ENCODE data around the gene LIPC. TPM values are rescaled to one million over a fixed set of nuclear protein-coding genes. Genes with fewer than 3 reads are reported as not detected.

Gene LIPC
- 0.13 and 0.38 TPM in 2 replicates for total RNA-seq

DNA sequence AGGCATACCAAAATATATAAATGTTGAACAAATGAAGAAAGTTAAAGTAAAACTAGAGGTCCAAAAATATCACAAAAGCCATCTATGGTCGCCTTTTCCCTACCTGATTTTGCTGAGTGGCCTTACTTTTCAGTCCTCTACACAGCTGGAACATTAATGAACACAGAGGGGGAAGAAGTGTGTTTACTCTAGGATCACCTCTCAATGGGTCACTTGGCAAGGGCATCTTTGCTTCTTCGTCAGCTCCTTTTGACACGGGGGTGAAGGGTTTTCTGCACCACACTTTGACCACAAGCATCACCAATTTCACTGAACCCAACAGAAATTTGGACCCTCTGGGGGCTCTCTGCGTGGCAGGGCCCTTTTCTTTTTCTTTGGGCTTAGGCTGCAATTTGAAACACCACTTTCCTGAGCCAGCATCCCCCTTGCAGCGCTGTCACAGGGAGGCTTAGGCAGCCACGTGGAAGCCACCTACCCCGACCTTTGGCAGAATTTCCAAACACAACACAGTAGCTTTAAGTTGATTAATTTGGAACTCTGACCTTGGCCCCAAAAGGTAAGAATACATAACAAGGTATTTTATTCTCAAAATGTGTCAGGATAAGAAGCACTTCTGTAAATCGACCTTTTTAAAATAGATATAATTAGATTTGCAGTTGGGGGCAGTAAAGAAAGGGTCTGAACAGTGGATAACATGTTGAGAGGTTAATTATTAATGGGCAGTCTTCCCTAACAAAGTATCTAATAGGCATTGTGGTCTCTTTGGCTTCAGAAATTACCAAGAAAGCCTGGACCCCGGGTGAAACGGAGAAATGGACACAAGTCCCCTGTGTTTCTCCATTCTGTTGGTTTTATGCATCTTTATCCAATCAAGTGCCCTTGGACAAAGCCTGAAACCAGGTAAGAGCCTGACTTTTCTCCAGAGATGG lies at the start of gene LIPC:
TSS of gene LIPC (plus strand) at position 771 of the 929 bp plus-strand sequence. CDS start at position 813, 42 bp downstream.
- DNase-seq (ENCODE audit: low read depth in 2 of 2): no peak

DNA sequence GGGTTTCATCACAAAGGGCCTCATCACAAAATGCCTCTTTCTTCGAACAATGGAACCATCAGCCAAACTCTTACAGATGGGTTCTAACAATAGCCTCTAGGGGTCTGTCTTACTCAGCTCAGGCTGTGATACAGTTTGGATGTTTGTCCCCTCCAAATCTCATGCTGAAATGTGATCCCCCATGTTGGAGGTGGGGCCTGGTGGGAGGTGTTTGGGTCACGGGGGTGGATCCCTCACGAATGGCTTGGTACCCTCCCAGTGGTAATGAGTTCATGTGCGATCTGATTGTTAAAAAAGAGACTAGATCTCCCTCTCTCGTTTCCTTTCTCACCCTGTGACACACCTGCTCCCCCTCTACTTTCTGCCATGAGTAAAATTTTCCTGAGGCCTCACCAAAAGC lies 47.9 kb upstream of the LIPC start:
- DNase-seq (ENCODE audit: low read depth in 2 of 2): no peak

DNA sequence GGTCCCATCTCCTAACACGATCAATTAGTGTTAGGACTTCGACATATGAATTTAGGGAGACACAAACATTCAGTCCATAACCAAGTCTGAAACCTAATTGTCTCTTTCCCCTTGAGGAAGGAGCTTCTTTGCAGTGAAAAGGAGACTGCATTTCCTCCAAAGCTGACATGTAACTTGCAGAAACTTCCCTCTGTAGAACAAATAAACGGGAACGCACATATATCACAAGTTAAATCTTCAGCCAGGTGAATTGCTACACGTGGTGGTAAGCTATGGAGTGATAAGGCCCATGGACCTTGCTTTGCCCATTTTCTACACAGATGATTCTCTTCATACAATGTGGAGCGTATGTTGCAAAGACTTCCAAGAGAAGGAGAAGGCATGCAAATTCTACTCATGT lies 47.1 kb upstream of the LIPC start:
- DNase-seq (ENCODE audit: low read depth in 2 of 2): no peak

DNA sequence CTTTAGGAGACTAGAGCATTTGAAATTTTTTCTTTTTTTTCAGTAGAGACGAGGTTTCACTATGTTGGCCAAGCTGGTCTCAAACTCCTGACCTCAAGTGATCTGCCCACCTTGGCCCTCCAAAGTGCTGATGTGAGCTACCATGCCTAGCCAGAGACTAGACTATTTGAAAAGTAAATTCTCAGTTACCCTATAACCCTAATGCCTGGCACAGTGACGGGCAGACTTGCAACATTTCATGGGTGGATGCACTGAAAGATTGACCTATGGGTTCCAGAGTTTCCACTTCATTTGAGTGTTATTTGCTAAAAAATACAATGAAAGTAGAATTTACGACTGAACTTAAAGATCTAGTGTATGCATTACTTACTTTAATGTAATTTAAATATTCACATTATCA lies 45.7 kb upstream of the LIPC start:
- DNase-seq (ENCODE audit: low read depth in 2 of 2): no peak

DNA sequence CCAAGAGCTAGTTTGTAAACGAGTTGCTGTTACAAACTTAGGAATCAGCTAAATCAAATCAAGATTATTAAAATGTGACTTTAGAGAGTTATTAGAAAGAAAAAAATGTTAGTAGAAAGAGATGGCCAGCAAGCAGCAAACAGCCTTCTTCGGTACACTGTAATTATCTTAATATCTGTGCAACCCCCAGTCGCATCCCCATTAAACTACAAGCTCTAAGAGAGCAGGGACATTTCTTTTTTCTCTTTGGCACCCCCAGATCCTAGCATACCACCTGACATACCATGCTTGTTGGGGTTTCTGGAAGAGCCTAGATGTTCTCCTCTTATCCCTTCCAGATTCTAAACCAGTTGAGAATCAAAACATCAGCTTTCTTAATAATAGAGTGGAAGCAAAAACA lies 45.1 kb upstream of the LIPC start:
- DNase-seq (ENCODE audit: low read depth in 2 of 2): no peak

DNA sequence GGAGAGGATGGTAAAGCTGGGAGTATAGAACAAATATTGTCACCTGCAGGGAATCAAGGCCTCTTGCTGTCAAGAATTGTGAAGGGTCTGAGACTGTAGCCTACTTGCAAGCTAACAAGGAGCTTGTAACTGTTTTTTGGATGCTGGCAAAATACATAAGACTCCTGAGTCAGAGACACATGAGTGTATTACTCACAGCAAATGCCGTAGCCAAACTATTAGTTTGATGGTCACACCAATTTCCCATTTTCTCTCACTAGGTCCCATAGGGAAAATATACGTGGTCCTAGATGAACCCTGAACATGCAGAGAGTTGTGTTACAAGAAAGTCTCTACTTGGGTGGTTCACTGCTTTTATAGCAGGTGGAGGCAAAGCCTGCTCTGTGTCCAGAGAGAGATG lies 44.7 kb upstream of the LIPC start:
- no peak for DNase-seq (ENCODE audit: low read depth in 2 of 2)

DNA sequence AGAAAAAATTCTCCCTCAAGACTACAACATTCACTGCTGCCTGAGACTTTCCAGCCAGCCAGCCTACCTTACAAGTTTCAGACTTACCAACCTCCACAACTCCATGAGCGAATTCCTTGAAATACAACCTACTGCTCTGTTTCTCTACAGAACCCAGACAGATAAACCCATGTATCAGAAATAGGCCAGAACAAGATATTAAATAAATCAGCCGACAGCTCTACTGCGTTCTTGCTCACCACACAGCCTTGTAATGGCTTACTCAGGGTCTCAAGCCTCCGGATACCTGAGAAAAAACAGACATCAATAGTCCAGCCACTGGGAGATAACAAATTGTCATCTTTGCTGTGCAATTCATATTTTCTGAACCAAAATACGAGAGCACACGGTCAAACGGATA lies 43.6 kb upstream of the LIPC start:
- DNase-seq (ENCODE audit: low read depth in 2 of 2): no peak

DNA sequence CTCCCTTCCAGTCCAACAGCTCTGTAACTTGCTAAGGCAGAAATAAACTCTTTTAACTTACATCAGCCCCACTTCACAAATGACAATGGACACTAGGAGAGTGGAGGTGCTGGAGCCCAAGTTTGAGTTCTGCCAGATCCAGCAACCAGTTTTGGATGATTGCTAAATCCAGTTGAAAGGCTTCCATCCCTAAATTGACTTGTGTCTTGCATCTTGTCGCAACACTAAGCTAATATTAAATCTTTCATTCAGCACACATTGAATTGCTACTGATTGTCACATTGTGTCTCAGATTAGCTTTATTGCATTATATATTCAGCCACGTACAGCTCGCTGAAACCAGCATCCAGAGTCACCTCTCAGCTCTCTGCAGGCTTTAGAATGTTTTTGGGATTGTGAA lies 41.7 kb upstream of the LIPC start:
- DNase-seq (ENCODE audit: low read depth in 2 of 2): no peak

DNA sequence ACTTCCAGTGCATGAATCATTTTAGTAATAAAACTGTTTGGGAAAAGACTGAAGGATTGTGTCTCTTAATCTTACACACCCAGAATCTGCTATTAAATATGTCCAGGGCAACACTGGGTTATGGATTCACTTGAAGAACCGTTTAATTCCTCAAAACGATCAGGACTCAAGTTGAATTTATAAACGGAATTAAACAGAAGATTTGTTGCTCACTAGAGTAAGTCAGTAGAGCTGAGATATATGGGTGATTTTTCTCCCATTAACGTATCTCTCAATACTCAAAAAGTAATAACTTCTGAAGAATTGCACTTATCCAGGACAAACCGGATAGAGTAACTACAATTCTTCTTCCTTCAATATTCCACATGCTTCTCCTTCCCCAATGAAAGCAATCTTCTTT lies 41.1 kb upstream of the LIPC start:
- DNase-seq (ENCODE audit: low read depth in 2 of 2): no peak

DNA sequence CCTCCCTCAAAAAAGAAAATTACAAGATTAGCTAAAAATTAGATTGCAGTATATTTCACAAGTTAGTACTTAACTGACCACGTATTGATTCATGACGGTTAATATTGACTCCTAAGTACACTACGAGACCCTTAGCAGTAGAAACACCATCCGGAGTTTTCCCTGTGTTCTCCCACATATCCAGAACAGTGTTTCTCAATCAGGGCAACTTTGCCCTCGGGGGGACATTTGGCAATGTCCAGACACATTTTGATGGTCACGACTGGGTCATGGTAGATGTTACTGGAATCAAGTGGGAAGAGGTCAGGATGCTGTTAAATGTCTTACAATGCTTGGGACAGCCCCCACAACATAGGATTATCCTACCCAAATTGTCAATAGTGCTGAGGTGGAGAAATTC lies 40.7 kb upstream of the LIPC start:
- no peak for DNase-seq (ENCODE audit: low read depth in 2 of 2)

DNA sequence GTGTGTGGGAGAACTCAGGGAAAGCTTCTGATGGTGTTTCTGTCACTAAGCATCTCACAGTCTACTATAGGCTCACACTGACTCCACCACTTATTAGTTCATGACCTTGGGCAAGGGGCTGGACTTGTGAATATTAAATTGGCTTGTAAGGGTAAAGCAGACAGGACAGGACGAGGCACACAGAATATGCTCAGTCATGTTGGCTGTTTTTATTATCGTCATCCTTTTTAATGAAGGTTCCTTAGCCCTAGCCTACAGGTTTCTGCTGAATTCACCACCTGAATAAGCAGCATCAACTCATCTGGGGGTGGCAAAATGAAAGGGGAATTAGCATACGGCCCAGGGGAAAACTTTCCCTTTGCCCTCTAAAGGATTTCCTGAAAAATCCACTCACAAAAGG lies 39.6 kb upstream of the LIPC start:
- DNase-seq (ENCODE audit: low read depth in 2 of 2): no peak

DNA sequence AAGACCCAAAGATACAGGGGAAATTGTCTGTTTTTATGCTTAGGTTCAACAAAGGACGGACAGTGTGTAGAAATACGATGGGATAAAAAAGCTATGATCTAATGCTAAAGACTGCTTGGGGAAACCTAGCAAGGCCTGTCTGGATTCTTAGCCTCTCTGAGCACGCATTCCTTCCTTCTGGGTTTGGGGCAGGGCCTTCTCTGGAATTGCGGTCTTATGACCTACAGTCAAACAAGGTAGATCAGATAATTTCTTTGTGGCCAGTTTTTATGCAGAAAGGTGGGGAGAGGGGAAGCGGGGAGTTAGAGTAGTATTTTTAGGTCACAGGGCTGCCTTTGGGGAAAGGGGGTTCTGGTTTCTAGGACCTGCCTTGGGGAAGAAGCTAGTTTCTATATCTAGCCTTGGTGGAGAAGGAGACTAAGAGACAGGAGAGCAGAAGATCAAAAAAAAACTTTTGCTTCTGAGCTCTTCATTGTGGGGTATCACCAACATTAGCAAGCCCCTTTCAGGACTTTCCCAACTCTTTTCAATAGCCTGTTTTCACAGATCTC lies 39.1 kb upstream of the LIPC start:
- no peak for DNase-seq (ENCODE audit: low read depth in 2 of 2)

DNA sequence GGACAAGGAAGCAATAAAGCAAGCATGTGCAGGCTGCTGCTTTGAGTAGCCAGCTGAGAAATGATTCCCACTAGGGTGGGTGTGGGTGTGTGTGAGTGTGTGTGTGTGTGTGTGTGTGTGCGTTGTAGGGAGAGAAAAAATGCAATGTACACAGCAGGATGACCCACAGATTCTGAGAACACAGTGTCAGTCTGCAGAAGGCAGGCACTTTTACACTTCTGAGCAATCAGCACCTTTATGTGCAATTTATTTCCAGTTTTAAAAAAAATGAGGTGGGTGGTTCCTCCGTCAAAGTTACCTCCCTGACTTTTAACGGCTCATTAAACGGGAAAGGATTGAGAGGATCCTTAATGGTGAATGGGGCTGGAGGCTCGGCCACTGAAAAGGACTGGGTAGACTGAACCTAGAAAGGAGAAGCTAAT lies 38.5 kb upstream of the LIPC start:
- no peak for DNase-seq (ENCODE audit: low read depth in 2 of 2)

DNA sequence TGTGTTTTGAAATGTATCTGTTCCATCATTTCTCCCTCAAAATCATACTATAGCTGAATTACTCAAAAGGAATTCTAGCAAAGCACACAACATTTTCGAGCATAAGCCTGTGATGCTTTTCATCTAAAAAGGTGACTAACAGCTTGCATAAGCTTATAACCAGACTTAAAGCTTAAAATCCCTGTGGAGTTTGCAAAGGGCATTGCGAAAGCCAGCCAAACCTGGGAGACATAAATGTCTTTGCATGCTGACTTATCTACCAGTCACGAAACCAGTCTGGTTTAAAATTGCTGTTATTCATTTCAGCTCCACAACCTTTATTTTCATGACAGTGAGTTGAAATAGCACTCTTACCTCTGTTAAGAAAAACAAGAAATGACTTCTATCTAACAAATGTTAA lies 35.6 kb upstream of the LIPC start:
- DNase-seq (ENCODE audit: low read depth in 2 of 2): no peak

DNA sequence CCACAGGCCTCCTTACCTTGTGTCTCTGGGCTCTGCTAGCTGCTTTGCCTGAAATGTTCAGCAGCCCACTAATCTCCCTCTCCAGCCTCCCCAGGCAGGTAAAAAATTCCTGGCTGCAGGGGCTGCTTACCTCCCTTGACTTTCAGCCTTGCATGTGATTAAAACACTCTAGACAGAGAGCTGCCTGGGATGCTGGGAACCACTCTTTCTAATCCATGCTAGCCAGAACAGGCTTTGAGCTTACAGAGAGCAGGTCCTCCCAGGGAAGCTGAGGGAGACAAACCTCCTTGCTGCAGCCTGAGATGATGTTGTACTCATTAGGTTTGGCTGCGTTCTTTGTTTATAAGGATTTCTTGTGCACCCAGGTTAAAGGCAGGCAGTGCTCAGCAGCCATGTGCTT lies 33.7 kb upstream of the LIPC start:
- DNase-seq (ENCODE audit: low read depth in 2 of 2): no peak

DNA sequence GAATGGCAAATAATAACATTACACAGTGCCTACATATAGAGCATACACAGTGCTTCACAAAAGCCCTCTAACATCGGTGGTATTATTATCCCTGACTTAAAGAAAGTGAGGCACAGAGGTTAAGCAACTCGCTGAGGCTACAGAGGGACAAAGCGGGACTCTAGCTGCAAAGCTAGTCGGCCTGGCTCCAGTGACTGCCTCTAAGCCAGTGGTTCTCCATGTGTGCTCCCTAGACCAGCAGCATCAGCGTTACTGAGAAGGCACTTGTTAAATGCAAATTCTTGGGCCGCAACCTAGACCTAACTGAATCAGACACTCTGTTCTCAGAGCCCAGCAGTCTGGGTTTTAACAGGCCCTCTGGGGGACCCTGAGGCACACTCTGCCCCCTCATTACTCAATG lies 33.1 kb upstream of the LIPC start:
- DNase-seq (ENCODE audit: low read depth in 2 of 2): no peak

DNA sequence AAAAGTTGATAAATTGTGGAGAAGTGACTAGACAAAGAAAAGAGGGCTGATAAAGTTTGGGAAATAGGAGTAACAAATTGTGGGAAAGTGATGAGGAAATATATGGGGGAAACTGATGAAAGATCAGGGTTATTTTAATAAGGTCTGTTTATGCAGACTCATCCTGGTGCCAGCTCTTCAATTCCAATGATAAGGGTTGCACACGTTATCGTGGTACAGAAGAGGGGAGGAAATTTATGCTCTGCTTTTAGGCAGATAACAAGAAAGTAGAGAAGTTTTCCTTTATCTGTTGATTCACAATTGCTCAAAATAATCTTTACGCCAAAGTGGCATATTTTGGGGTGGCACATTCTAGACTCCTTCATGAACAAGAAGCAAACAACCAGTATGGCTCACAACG lies 32.1 kb upstream of the LIPC start:
- DNase-seq (ENCODE audit: low read depth in 2 of 2): no peak

DNA sequence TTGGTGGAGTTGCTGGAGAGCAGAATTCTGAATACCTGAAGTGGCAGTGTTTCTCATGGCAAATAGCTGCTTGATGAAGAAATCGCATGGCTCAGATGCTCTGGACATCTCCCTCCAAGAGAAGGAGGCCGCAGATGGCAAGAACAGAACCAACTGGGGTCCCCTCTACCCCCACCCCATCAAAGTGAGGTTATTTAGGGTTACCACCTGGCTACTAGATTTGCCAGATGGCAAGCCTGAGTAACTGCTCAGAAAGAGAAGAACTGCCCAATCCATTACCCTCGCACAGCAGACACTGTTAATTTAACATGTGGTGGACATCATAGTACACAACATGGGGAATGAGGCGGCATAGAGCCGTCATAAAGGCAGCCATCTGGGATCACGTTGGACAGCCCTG lies 30.5 kb upstream of the LIPC start:
- no peak for DNase-seq (ENCODE audit: low read depth in 2 of 2)

DNA sequence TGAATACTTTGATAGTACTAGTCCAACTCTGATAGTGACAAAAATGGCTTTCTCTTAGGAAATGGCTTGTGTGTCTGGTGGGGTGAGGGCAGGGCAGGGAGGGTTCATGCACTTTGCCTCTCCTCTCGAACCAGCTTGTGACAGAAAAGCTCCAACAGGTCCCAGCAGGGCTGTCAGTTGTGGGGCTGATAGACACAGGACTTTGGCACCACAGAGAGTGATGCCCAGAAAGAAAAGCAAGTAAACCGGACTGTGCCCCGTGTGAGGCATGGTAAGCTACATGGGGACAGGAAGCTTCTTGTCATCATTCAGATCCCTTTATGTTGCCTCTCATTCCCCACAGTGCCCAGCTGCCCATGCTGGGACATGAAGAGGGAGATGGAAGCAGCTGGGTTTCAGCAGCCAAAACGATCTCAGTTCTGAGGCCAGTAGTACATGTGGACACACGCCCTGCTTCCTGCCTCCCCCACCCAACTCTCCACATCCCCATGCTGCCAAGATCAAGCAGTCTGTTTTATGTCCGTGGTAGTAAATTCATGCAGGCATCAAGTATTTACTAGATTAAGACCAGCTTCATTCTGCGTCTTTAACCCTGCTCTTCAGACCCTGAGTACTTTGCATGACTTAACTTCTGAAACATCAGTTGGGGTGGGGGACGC lies 29.7 kb upstream of the LIPC start:
- DNase-seq (ENCODE audit: low read depth in 2 of 2): no peak

DNA sequence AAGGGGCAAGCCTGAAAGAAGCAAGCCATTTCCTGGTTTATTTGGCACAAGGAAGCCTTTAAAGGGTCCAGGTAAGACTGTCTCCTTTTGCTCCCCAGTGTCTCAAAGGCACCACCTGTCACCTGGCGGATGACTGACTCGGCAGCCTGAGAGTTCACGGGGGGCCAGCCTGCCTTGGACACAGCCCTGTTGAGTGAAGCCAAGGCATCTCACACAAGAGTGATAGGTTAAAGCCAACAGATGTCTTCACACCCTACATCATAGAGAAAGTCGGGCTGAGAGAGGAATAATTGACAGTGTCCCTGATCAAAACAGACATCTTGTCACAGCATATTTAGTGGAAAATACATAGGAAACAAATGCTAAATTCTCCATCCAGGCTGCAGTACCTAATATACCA lies 28.2 kb upstream of the LIPC start:
- DNase-seq (ENCODE audit: low read depth in 2 of 2): no peak

DNA sequence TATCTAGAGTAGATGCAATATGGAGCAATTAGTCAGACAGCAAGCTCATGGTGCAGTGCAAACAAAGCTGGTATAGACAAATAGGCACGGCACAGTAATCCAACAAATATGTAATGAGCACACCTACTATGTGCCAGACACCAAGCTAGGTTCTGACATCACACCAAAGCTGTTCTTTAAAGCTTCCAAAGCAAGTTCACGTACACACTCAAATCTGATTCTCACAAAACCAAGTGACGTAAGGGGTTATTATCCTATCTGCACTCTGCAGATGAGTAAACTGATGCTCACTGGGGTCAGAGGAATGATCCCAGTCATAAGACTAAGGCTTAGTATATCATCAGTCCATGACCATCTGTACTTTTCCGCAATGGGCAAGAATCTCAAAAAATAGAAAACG lies 27.8 kb upstream of the LIPC start:
- no peak for DNase-seq (ENCODE audit: low read depth in 2 of 2)

DNA sequence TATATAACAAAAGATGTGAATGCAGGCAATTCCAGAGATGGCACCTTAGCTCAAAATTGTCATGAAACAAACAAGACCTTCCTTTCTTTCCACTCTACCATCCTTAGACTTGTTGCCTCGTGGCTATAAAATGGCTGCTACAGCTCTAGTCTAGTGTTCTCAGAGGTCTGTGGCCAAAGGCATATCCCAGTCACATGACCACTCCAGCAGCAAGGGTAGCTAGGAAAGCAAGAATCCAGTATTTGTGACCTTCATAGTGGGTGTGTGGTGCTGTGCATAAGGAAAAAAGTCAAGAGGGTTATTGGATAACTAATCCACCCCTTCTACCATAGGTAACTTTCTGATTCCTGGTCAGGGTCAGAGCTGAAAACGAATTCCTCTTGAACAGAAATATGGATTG lies 27.1 kb upstream of the LIPC start:
- DNase-seq (ENCODE audit: low read depth in 2 of 2): no peak

DNA sequence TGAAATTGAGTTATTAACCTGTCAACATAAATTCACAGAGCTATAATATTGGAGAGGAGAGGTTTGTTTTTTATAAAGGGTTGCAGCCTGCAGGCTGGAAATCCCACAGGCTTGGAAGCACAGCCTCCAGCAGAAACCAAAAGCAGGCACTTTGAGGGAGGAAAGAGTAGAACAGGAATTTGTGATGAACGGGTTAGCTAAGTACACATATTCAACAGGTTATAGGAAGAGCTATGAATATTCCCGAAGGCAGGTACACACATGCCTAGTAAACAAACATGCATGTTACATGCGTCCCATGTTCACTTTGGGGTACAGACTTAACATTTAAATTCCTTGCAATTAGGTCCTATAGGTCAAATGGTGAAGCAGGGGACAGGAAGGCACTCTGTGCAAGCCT lies 25.9 kb upstream of the LIPC start:
- no peak for DNase-seq (ENCODE audit: low read depth in 2 of 2)

Measured in dermis microvascular lymphatic vessel endothelial cell (primary cell).